GM12878 (cell line): ENCODE measurements around the gene NHSL2. TPM values are rescaled to one million over a fixed set of nuclear protein-coding genes. Genes with fewer than 3 reads are reported as not detected.
"Not testable (repeated sequence)": the region's sequence is repeated elsewhere in the genome, so short reads cannot be mapped to it uniquely, and the experiment has no call there.

Experiments
- ATAC-seq: fragments of 200-7000 bp; cut with Tn5 transposase; 3 replicates; pipeline ENCODE4 v1.9.1; 2020; ENCODE audit warnings: mild to moderate bottlenecking, moderate library complexity
- BruUV-seq: library from RNA; stranded (reverse); fragments of 400-500 nt; replicated peaks from 2 replicates; lab custom pipeline; 2021; lab: Mats Ljungman, UMichigan
- CTCF ChIA-PET: fragments of 300-600 bp; sonication (Branson Sonifier 250); formaldehyde crosslinking; extraction: SDS; loops from one replicate; lab custom pipeline; 2021; ENCODE audit warnings: inconsistent platforms; lab: Yijun Ruan, JAX
- POLR2A ChIA-PET: fragments of 350-600 bp; formaldehyde crosslinking; extraction: SDS; loops from one replicate; lab custom pipeline; 2021; ENCODE audit warnings: inconsistent platforms; lab: Charles Lee
- RAD21 ChIA-PET: fragments of 300-600 bp; sonication (Branson Sonifier 250); formaldehyde crosslinking; loops from one replicate; lab custom pipeline; 2023; ENCODE audit warnings: antibody characterized with exemption; ENCODE audit not compliant: unreplicated experiment; lab: Charles Lee
- SMC1A ChIA-PET: fragments of 300-600 bp; sonication (Branson Sonifier 250); formaldehyde crosslinking; loops from one replicate; lab custom pipeline; 2023; ENCODE audit not compliant: unreplicated experiment, uncharacterized antibody; lab: Charles Lee
- DNase-seq: peaks from one replicate; pipeline ENCODE4 v3.0.0-alpha.2; 2011; ENCODE audit warnings: low read depth, low spot score
- FAIRE-seq: peaks from 3 replicates; lab custom pipeline; 2011; peaks lifted over from hg19 to GRCh38; lab: Jason Lieb, UNC
- H2AFZ ChIP-seq: 2 replicates; pipeline ENCODE4 v1.6.0; 2011; ENCODE audit warnings: low read depth, low read length, control low read depth; ENCODE audit not compliant: control insufficient read depth
- H3K27ac ChIP-seq: 2 replicates; pipeline ENCODE4 v1.5.1; 2011; ENCODE audit warnings: control low read depth; ENCODE audit not compliant: control insufficient read depth, insufficient read depth
- H3K27me3 ChIP-seq, 2 experiments: replicated peaks in 1 of 2; 2 replicates each; pipeline versions ENCODE4 v1.6.0 to v1.6.1; 2011; ENCODE audit warnings: low read length in 1 of 2; ENCODE audit not compliant: control insufficient read depth in 2 of 2, insufficient read depth in 2 of 2
- H3K36me3 ChIP-seq, 2 experiments: 2 replicates each; pipeline ENCODE4 v1.5.1; 2011; ENCODE audit warnings: low read length in 1 of 2; ENCODE audit not compliant: control insufficient read depth in 2 of 2, insufficient read depth in 2 of 2
- H3K4me1 ChIP-seq: 2 replicates; pipeline ENCODE4 v1.6.1; 2011; ENCODE audit warnings: mild to moderate bottlenecking, low read length, moderate library complexity, mixed read lengths; ENCODE audit not compliant: control insufficient read depth, insufficient read depth
- H3K4me2 ChIP-seq: 2 replicates; pipeline ENCODE4 v1.6.0; 2011; ENCODE audit warnings: control low read depth; ENCODE audit not compliant: control insufficient read depth, insufficient read depth
- H3K4me3 ChIP-seq: fragments of 200-600 bp; sonication (generic); 2 replicates; pipeline ENCODE4 v1.5.1; 2016
- H3K79me2 ChIP-seq: 2 replicates; pipeline ENCODE4 v1.6.0; 2011; ENCODE audit warnings: low read length; ENCODE audit not compliant: control insufficient read depth, insufficient read depth
- H3K9ac ChIP-seq: 2 replicates; pipeline ENCODE4 v1.8.0; 2011; ENCODE audit warnings: low read length, control low read depth, mixed read lengths; ENCODE audit not compliant: control insufficient read depth, insufficient read depth
- H3K9me3 ChIP-seq: replicated peaks from 3 replicates; pipeline ENCODE4 v1.5.1; 2011; ENCODE audit warnings: mild to moderate bottlenecking, low read length; ENCODE audit not compliant: control insufficient read depth, insufficient read depth
- H4K20me1 ChIP-seq: 2 replicates; pipeline ENCODE4 v1.6.0; 2011; ENCODE audit not compliant: control insufficient read depth, insufficient read depth
- ASH2L ChIP-seq: fragments of 300-600, 200-600 bp; sonication (generic); IDR thresholded peaks from 2 replicates; pipeline ENCODE4 v1.6.1; 2017; ENCODE audit warnings: low read depth, mild to moderate bottlenecking, borderline replicate concordance
- CHD1 ChIP-seq: IDR thresholded peaks from 2 replicates; pipeline ENCODE4 v1.6.1; 2012; ENCODE audit warnings: low read depth, low read length, improper control_type of control experiment
- HCFC1 ChIP-seq: fragments of 150-350 bp; IDR thresholded peaks from 2 replicates; pipeline ENCODE4 v1.6.1; 2014; ENCODE audit warnings: low read length
- HDAC6 ChIP-seq: fragments of 200-600 bp; sonication (generic); IDR thresholded peaks from one replicate; pipeline ENCODE4 v1.8.0; 2017; ENCODE audit warnings: antibody characterized with exemption; ENCODE audit not compliant: unreplicated experiment
- KLF5 ChIP-seq: fragments of 450-650 bp; IDR thresholded peaks from 2 replicates; pipeline ENCODE4 v1.6.1; 2014; ENCODE audit warnings: mild to moderate bottlenecking; ENCODE audit not compliant: partially characterized antibody
- LARP7 ChIP-seq: fragments of 450-650 bp; IDR thresholded peaks from 2 replicates; pipeline ENCODE4 v1.6.1; 2017; ENCODE audit warnings: mild to moderate bottlenecking
- MTA2 ChIP-seq: fragments of 450-650 bp; IDR thresholded peaks from 2 replicates; pipeline ENCODE4 v1.6.1; 2016; ENCODE audit warnings: low read depth, mild to moderate bottlenecking, moderate library complexity
- MYC ChIP-seq: IDR thresholded peaks from 2 replicates; pipeline ENCODE4 v1.6.1; 2011; ENCODE audit warnings: mild to moderate bottlenecking, low read length, moderate library complexity, inconsistent platforms; ENCODE audit not compliant: insufficient read depth, insufficient replicate concordance, insufficient read length, severe bottlenecking
- NR2C1 ChIP-seq: fragments of 450-650 bp; IDR thresholded peaks from 2 replicates; pipeline ENCODE4 v1.6.1; 2017; ENCODE audit warnings: antibody characterized with exemption, mild to moderate bottlenecking, moderate library complexity
- POLR2AphosphoS5 ChIP-seq: IDR thresholded peaks from 2 replicates; pipeline ENCODE4 v1.6.1; 2011; ENCODE audit warnings: mild to moderate bottlenecking, low read length, inconsistent platforms
- POU2F2 ChIP-seq: IDR thresholded peaks from 3 replicates; pipeline ENCODE4 v1.6.1; 2011; ENCODE audit warnings: low read depth, mild to moderate bottlenecking, low read length, borderline replicate concordance
- RCOR1 ChIP-seq: conservative IDR thresholded peaks from 2 replicates; pipeline ENCODE4 v1.6.1; 2012; ENCODE audit warnings: low read depth, low read length, improper control_type of control experiment
- SMAD1 ChIP-seq: fragments of 450-650 bp; IDR thresholded peaks from 2 replicates; pipeline ENCODE4 v1.6.1; 2018; ENCODE audit warnings: mild to moderate bottlenecking, low read depth; ENCODE audit not compliant: partially characterized antibody
- SUZ12 ChIP-seq: fragments of 200-600 bp; sonication (generic); IDR thresholded peaks from one replicate; pipeline ENCODE4 v1.6.1; 2018; ENCODE audit warnings: antibody characterized with exemption, mild to moderate bottlenecking; ENCODE audit not compliant: unreplicated experiment
- TAF1 ChIP-seq: IDR thresholded peaks from 2 replicates; pipeline ENCODE4 v1.6.1; 2011; ENCODE audit warnings: mild to moderate bottlenecking, low read depth, low read length, borderline replicate concordance
- ZNF384 ChIP-seq: IDR thresholded peaks from 2 replicates; pipeline ENCODE4 v1.6.1; 2012; ENCODE audit warnings: low read depth, mild to moderate bottlenecking, low read length, improper control_type of control experiment, borderline replicate concordance
- WGBS: methylation state at CpG from one replicate; pipeline ENCODE4 v1.1.6; 2016; ENCODE audit warnings: low lambda C conversion rate; ENCODE audit not compliant: insufficient replicate concordance, insufficient coverage; ENCODE audit errors: missing lambda C conversion rate; 5-methylcytosine and 5-hydroxymethylcytosine counted together
- in situ Hi-C: fragments of 300-500 bp; cut with MboI; formaldehyde crosslinking; loops from 9 replicates; pipeline ENCODE4 v1.14.3; 2018; ENCODE audit warnings: mixed read lengths
- intact Hi-C: fragments of 100-400 bp; cut with micrococcal nuclease; formaldehyde crosslinking; loops from one replicate; pipeline ENCODE4 v1.14.2; 2022; ENCODE audit not compliant: unreplicated experiment
- polyA plus RNA-seq, 11 experiments: library from polyadenylated mRNA; depleted of rRNA in 4 of 11; unstranded in 6 of 11; stranded (reverse) in 5 of 11; fragments of >200 nt; fragmentation: Nextera tagmentation in 4 of 11; fragmentation: Illumina TruSeq in 1 of 11; extraction: Ambion mirVana in 4 of 11; extraction: Trizol in 1 of 11; gene quantifications; 1 replicate in 1 of 11; 2 replicates in 10 of 11; pipeline versions ENCODE4 v1.2.1 to v1.2.3, GENCODE V29; 2011 to 2016; ENCODE audit warnings: inconsistent platforms in 2 of 11, missing spikeins in 2 of 11, low read depth in 1 of 11
- total RNA-seq, 4 experiments: library from RNA; depleted of rRNA in 3 of 4; stranded (reverse); fragments of >200 nt in 3 of 4; fragmentation: Illumina TruSeq in 1 of 4; extraction: Trizol in 1 of 4; gene quantifications; 2 replicates each; pipeline versions ENCODE4 v1.2.1 to v1.2.3, GENCODE V29; 2013 to 2021
- TF ChIP-seq, protein P1 (sequence below), 3 experiments: IDR thresholded peaks in 2 of 3; conservative IDR thresholded peaks in 1 of 3; 2 replicates each; pipeline ENCODE4 v1.5.1; 2011; ENCODE audit warnings: low read depth in 3 of 3, low read length in 3 of 3, mild to moderate bottlenecking in 3 of 3, control low read depth in 2 of 3, moderate library complexity in 2 of 3, inconsistent platforms in 1 of 3, mixed read lengths in 1 of 3; ENCODE audit not compliant: control insufficient read depth in 2 of 3, insufficient read depth in 1 of 3; ENCODE audit errors: extremely low read depth in 1 of 3
- TF ChIP-seq, protein P2 (sequence below): fragments of 150-350 bp; IDR thresholded peaks from 2 replicates; pipeline ENCODE4 v1.6.1; 2014; ENCODE audit warnings: mild to moderate bottlenecking, low read depth, low read length

Gene NHSL2
- total and polyA plus RNA-seq, 10 of the 15 experiments (the other 5 are each of a cell fraction or from before 2014, with no cell fraction given): 0.05 to 0.53 (median 0.07) TPM; not detected in 2

GRCh38 chrX:71873459-71873833 is 37.2 kb upstream of the NHSL2 start:
- RAD21 ChIA-PET: no interaction called here
- no peak overlapping the region for H3K4me3 ChIP-seq
- ATAC-seq (no peak), FAIRE-seq (no peak), DNase-seq (no peak)
- H4K20me1 ChIP-seq: no peaks in the 10 kb centered on the region
- H3K27ac ChIP-seq: no peak overlapping the region
- in situ Hi-C loops (loop anchor here (25.0 kb wide), 2 partner anchors 211 to 411 kb away; partner anchors contain the start of gene LOC101059915), intact Hi-C loops (no loop called here)
- BruUV-seq: no TSS peak
- H3K4me2 ChIP-seq: no peak overlapping the region
- H3K9me3 ChIP-seq: no peaks in the 10 kb centered on the region; the same call in 2 of the 3 replicates
- no peaks in the 10 kb centered on the region for H3K4me1 ChIP-seq
- H3K9ac ChIP-seq: no peak overlapping the region
- WGBS: 40% methylated on average over 12 of the region's 12 CpGs
- H2AFZ ChIP-seq: no peak overlapping the region
- SMC1A ChIA-PET: no interaction called here
- H3K27me3 ChIP-seq: no peaks in the 10 kb centered on the region
- TF ChIP-seq NR2C1: no peak
- no peak for TF ChIP-seq CHD1
- no peak for TF ChIP-seq ZNF384
- TF ChIP-seq HDAC6: no peak
- TF ChIP-seq SMAD1: no peak
- TF ChIP-seq, protein P1, sequence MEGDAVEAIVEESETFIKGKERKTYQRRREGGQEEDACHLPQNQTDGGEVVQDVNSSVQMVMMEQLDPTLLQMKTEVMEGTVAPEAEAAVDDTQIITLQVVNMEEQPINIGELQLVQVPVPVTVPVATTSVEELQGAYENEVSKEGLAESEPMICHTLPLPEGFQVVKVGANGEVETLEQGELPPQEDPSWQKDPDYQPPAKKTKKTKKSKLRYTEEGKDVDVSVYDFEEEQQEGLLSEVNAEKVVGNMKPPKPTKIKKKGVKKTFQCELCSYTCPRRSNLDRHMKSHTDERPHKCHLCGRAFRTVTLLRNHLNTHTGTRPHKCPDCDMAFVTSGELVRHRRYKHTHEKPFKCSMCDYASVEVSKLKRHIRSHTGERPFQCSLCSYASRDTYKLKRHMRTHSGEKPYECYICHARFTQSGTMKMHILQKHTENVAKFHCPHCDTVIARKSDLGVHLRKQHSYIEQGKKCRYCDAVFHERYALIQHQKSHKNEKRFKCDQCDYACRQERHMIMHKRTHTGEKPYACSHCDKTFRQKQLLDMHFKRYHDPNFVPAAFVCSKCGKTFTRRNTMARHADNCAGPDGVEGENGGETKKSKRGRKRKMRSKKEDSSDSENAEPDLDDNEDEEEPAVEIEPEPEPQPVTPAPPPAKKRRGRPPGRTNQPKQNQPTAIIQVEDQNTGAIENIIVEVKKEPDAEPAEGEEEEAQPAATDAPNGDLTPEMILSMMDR (IDR thresholded peaks at IDR 0.05 in 2 of 3, conservative IDR thresholded peaks at IDR 0.05 in 1 of 3; ENCODE audit: control insufficient read depth in 2 of 3, extremely low read depth in 1 of 3, insufficient read depth in 1 of 3, low read depth in 3 of 3, low read length in 3 of 3): no peak
- TF ChIP-seq RCOR1: no peak
- no peak for TF ChIP-seq SUZ12
- TF ChIP-seq, protein P2, sequence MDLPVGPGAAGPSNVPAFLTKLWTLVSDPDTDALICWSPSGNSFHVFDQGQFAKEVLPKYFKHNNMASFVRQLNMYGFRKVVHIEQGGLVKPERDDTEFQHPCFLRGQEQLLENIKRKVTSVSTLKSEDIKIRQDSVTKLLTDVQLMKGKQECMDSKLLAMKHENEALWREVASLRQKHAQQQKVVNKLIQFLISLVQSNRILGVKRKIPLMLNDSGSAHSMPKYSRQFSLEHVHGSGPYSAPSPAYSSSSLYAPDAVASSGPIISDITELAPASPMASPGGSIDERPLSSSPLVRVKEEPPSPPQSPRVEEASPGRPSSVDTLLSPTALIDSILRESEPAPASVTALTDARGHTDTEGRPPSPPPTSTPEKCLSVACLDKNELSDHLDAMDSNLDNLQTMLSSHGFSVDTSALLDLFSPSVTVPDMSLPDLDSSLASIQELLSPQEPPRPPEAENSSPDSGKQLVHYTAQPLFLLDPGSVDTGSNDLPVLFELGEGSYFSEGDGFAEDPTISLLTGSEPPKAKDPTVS: no peak
- TF ChIP-seq MTA2: no peak
- no peak for TF ChIP-seq ASH2L
- TF ChIP-seq POU2F2: no peak
- no peak for TF ChIP-seq MYC
- no peak for TF ChIP-seq TAF1
- TF ChIP-seq KLF5: no peak
- no peak for TF ChIP-seq LARP7
- no peak for TF ChIP-seq POLR2AphosphoS5
- no peak for TF ChIP-seq HCFC1
- CTCF ChIA-PET: no interaction called here
- no peaks in the 10 kb centered on the region for H3K79me2 ChIP-seq
- POLR2A ChIA-PET: no interaction called here
- H3K36me3 ChIP-seq: no peaks in the 10 kb centered on the region

GRCh38 chrX:71876841-71877240 is 33.8 kb upstream of the NHSL2 start:
- intact Hi-C loops, FAIRE-seq, H3K27ac ChIP-seq, H3K4me3 ChIP-seq, H3K36me3 ChIP-seq, ATAC-seq, BruUV-seq, H3K4me2 ChIP-seq, in situ Hi-C loops, POLR2A ChIA-PET, H3K9ac ChIP-seq, CTCF ChIA-PET, H3K4me1 ChIP-seq, H4K20me1 ChIP-seq, H2AFZ ChIP-seq, H3K79me2 ChIP-seq, H3K9me3 ChIP-seq, RAD21 ChIA-PET, H3K27me3 ChIP-seq, DNase-seq, SMC1A ChIA-PET: not testable (repeated sequence)
- 94% methylated on average over 20 of the region's 32 CpGs for WGBS
